GM12865 (cell line): ENCODE data around the gene DIRAS3.

Experiments
- DNase-seq: peaks from one replicate; pipeline ENCODE4 v3.0.0; 2010; ENCODE audit warnings: low read depth
- H3K4me3 ChIP-seq: 2 replicates; pipeline ENCODE4 v1.5.1; 2011; ENCODE audit warnings: mild to moderate bottlenecking, low read depth, low read length, control low read depth
- CTCF ChIP-seq: IDR thresholded peaks from 2 replicates; pipeline ENCODE4 v1.5.1; 2011; ENCODE audit warnings: low read length, control low read depth, low read depth, inconsistent platforms; ENCODE audit not compliant: insufficient read depth; ENCODE audit errors: missing control alignments

Gene DIRAS3

GRCh38 chr1:68047659-68048026, 2.8 kb downstream of the DIRAS3 start:
- no peak for TF ChIP-seq CTCF
- no peak overlapping the region for H3K4me3 ChIP-seq
- DNase-seq, result no peak

- DNase-seq, result no peak
- no peak overlapping the region for H3K4me3 ChIP-seq
- TF ChIP-seq CTCF, result no peak
Measured at GRCh38 chr1:68046885-68047658, 3.4 kb downstream of the DIRAS3 start.

- no peak for DNase-seq
- no peak overlapping the region for H3K4me3 ChIP-seq
- TF ChIP-seq CTCF, result no peak
Measured at GRCh38 chr1:68046423-68046822, 4.0 kb downstream of the DIRAS3 start.

- DNase-seq, result no peak
- no peak for TF ChIP-seq CTCF
- H3K4me3 ChIP-seq, result no peak overlapping the region
Measured at GRCh38 chr1:68045511-68046180, 4.8 kb downstream of the DIRAS3 start.

- no peak for DNase-seq
- TF ChIP-seq CTCF, result no peak
- H3K4me3 ChIP-seq, result no peak overlapping the region
Measured at GRCh38 chr1:68043443-68044090, 6.9 kb downstream of the DIRAS3 start.

GRCh38 chr1:68036946-68037345, 13.5 kb downstream of the DIRAS3 start:
- no peak overlapping the region for H3K4me3 ChIP-seq
- no peak for TF ChIP-seq CTCF
- no peak for DNase-seq
